HepG2 (cell line): ENCODE results near the gene DUSP7. TPM values are rescaled to one million over a fixed set of nuclear protein-coding genes. Genes with fewer than 3 reads are reported as not detected.

Source experiments
- AKAP8 ChIP-seq: sonication (generic); formaldehyde crosslinking; IDR thresholded peaks from 2 replicates; pipeline ENCODE4 v1.5.1; 2020; ENCODE audit warnings: mild to moderate bottlenecking, missing genetic modification reagents
- ATF6 ChIP-seq: sonication (generic); formaldehyde crosslinking; conservative IDR thresholded peaks from 2 replicates; pipeline ENCODE4 v1.4.0; 2020; ENCODE audit warnings: missing genetic modification reagents
- BORCS8-MEF2B ChIP-seq: sonication (generic); formaldehyde crosslinking; IDR thresholded peaks from 2 replicates; pipeline ENCODE4 v1.8.0; 2022; ENCODE audit warnings: mild to moderate bottlenecking, missing genetic modification reagents
- HMGA1 ChIP-seq: sonication (generic); formaldehyde crosslinking; conservative IDR thresholded peaks from 2 replicates; pipeline ENCODE4 v1.4.0; 2020; ENCODE audit warnings: missing genetic modification reagents
- KIAA2018 ChIP-seq: sonication (generic); formaldehyde crosslinking; IDR thresholded peaks from 2 replicates; pipeline ENCODE4 v1.5.0; 2020; ENCODE audit warnings: mild to moderate bottlenecking, missing genetic modification reagents, borderline replicate concordance
- MAFK ChIP-seq, 2 experiments: IDR thresholded peaks in 1 of 2; conservative IDR thresholded peaks in 1 of 2; 2 replicates each; pipeline ENCODE4 v1.6.1; 2011; ENCODE audit warnings: improper control_type of control experiment in 2 of 2, low read length in 2 of 2
- PITX1 ChIP-seq: sonication (generic); formaldehyde crosslinking; IDR thresholded peaks from 2 replicates; pipeline ENCODE4 v1.5.1; 2020; ENCODE audit warnings: mild to moderate bottlenecking, missing genetic modification reagents
- SCMH1 ChIP-seq: sonication (generic); formaldehyde crosslinking; IDR thresholded peaks from 2 replicates; pipeline ENCODE4 v1.9.0; 2021; ENCODE audit warnings: missing genetic modification reagents, mild to moderate bottlenecking, borderline replicate concordance
- ZBTB46 ChIP-seq: sonication (generic); formaldehyde crosslinking; IDR thresholded peaks from 2 replicates; pipeline ENCODE4 v1.4.0; 2020; ENCODE audit warnings: mild to moderate bottlenecking, missing genetic modification reagents, borderline replicate concordance
- ZC3H13 ChIP-seq: sonication (generic); formaldehyde crosslinking; IDR thresholded peaks from 2 replicates; pipeline ENCODE4 v1.8.1; 2023; ENCODE audit warnings: mild to moderate bottlenecking, missing genetic modification reagents, moderate library complexity
- ZFP36L2 ChIP-seq: sonication (generic); formaldehyde crosslinking; IDR thresholded peaks from 2 replicates; pipeline ENCODE4 v1.4.0; 2020; ENCODE audit warnings: missing genetic modification reagents
- ZNF180 ChIP-seq: sonication (generic); formaldehyde crosslinking; IDR thresholded peaks from 2 replicates; pipeline ENCODE4 v1.4.0; 2020; ENCODE audit warnings: low read depth, missing genetic modification reagents, borderline replicate concordance
- ZNF674 ChIP-seq: sonication (generic); formaldehyde crosslinking; IDR thresholded peaks from 2 replicates; pipeline ENCODE4 v1.5.0; 2020; ENCODE audit warnings: low read depth, mild to moderate bottlenecking, missing genetic modification reagents
- polyA plus RNA-seq, 8 experiments: library from polyadenylated mRNA; depleted of rRNA in 3 of 8; stranded (reverse) in 7 of 8; unstranded in 1 of 8; fragments of >200 nt; fragmentation: Illumina TruSeq in 4 of 8; extraction: Trizol in 4 of 8; gene quantifications; 2 replicates each; pipeline versions ENCODE4 v1.2.1 to v1.2.3, GENCODE V29; 2011 to 2016; ENCODE audit warnings: low read depth in 4 of 8, missing spikeins in 1 of 8, mixed read lengths in 1 of 8; ENCODE audit not compliant: insufficient read depth in 1 of 8
- total RNA-seq, 5 experiments: library from RNA; depleted of rRNA; stranded (reverse); fragments of >200 nt; fragmentation: Illumina TruSeq; extraction: Trizol; gene quantifications; 2 replicates each; pipeline ENCODE4 v1.2.3, GENCODE V29; 2016; ENCODE audit warnings: low read depth in 1 of 5

DUSP7 gene
- total and polyA plus RNA-seq, 2 of the 13 experiments (the other 11 are each of a cell fraction or from before 2014, with no cell fraction given), result 6.6 to 8.8 TPM

- no peak for TF ChIP-seq KIAA2018 (CRISPR knock-in tag)
- TF ChIP-seq ZC3H13 (CRISPR knock-in tag), result no peak
- 0 out of 2 replicates have a peak, but pooled peaks have one; percentile 39 for TF ChIP-seq ATF6
- TF ChIP-seq MAFK (conservative IDR thresholded peaks at IDR 0.05 in 1 of 2, IDR thresholded peaks at IDR 0.05 in 1 of 2; ENCODE audit: low read length in 2 of 2), result no peak
- TF ChIP-seq ZNF674, result no peak
- TF ChIP-seq HMGA1 (CRISPR knock-in tag), result no peak
- TF ChIP-seq AKAP8, result no peak
- TF ChIP-seq ZBTB46 (CRISPR knock-in tag), result no peak; the same call in 1 of the 2 replicates
- no peak; the same call in 1 of the 2 replicates for TF ChIP-seq BORCS8-MEF2B (CRISPR knock-in tag)
- TF ChIP-seq PITX1 (CRISPR knock-in tag), result peak; percentile 92; the same call in 1 of the 2 replicates
- TF ChIP-seq ZFP36L2 (CRISPR knock-in tag), result no peak
- no peak for TF ChIP-seq ZNF180 (CRISPR knock-in tag)
- no peak for TF ChIP-seq SCMH1
These were observed 24.7 kb upstream of the DUSP7 start (continued) for GRCh38 chr3:52080830-52081719.
